HEK293T (cell line): ENCODE measurements around the gene CPEB1.

Experiments
- FOXA1 ChIP-seq: fragments of 450-650 bp; IDR thresholded peaks from 2 replicates; pipeline ENCODE4 v1.6.1; 2016; ENCODE audit warnings: mild to moderate bottlenecking
- FOXM1 ChIP-seq: fragments of 450-650 bp; IDR thresholded peaks from 2 replicates; pipeline ENCODE4 v1.6.1; 2017; ENCODE audit warnings: mild to moderate bottlenecking, borderline replicate concordance
- HDGF ChIP-seq: fragments of 450-650 bp; IDR thresholded peaks from 2 replicates; pipeline ENCODE4 v1.6.1; 2017; ENCODE audit warnings: antibody characterized with exemption, borderline replicate concordance
- L3MBTL2 ChIP-seq: fragments of 450-650 bp; conservative IDR thresholded peaks from 2 replicates; pipeline ENCODE4 v1.6.1; 2016; ENCODE audit warnings: mild to moderate bottlenecking
- SP1 ChIP-seq: fragments of 450-650 bp; IDR thresholded peaks from 2 replicates; pipeline ENCODE4 v1.6.1; 2017
- TARDBP ChIP-seq: fragments of 450-650 bp; IDR thresholded peaks from 2 replicates; pipeline ENCODE4 v1.6.1; 2016

DNA sequence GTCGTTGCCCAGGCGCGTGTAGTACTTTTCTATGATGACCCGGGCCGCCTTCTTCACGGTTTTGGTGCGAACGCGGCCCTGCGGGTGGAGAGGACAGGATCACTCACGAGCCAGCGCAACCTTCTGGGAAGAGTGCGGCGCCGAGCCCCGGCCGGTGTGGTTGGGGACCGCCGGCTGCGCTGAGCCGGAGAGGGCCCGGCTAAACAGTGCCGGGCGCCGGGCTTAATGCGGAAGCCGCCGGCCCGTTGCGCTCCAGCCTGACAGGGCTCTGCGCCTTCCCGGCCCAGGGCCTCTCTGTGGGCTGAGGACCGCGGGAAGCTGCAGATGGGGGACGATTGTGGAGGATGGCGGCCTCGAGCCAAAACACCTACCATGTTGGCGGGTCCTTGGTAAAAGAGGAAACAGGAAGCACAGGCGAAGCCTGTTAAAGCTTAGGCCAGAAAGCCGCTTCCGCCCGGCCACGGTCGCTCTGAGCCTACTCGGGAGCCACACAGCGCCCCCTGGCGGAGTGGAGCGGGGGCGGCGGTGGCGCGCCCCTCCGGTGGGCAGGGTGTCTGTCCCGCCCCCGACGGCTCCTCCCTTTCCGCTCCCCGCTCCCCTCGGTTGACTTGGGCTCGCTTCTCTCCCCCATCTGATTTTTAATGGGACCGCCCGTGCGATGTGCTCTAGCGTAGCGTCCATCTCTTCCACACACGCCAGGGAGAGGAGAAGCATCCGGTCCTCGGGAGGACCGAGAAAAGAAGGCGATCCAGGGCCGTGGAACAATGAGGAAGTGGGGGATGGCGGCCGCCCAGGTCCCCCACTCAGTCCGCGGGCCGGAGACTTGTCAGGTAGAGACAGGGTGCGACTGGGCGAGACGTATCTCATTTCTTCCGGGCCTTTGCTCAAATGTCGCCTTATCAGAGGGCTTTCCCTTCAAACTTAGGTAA, 106.8 kb downstream of the CPEB1 start, which contains the start of gene RPS17:
- TF ChIP-seq L3MBTL2, result no peak; the same call in 1 of the 2 replicates
- peak; percentile 3; the same call in 1 of the 2 replicates for TF ChIP-seq FOXM1
- no peak for TF ChIP-seq FOXA1
- TF ChIP-seq TARDBP, result peak; percentile 87
- TF ChIP-seq HDGF, result no peak
- TF ChIP-seq SP1, result no peak
